ENCODE measurements around the gene SFTPA1.
A peak's percentile ranks its signal among the peaks of the same experiment; 100 is the strongest.
"Not testable (repeated sequence)": the region's sequence is repeated elsewhere in the genome, so short reads cannot be mapped to it uniquely, and the experiment has no call there.

Gene SFTPA1

DNA sequence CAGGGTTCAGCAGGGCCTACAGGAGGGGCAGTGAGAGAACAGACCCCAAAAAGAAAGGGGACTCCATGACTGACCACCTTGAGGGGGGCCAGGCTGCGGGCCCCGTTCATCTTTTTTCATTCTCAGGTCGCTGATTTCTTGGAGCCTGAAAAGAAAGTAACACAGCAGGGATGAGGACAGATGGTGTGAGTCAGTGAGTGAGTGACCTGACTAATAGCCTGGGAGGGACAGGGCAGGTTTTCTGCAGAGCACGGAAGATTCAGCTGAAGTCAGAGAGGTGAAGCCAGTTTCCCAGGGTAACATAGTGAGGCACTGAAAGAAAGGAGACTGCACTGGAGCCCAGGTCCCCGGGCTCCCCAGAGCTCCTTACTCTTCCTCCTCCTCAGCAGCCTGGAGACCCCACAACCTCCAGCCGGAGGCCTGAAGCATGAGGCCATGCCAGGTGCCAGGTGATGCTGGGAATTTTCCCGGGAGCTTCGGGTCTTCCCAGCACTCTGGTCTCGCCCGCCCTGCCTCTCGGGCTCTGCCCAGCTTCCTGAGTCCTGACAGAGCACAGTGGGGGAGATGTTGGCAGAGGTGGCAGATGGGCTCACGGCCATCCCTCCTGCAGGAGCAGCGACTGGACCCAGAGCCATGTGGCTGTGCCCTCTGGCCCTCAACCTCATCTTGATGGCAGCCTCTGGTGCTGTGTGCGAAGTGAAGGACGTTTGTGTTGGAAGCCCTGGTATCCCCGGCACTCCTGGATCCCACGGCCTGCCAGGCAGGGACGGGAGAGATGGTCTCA lies 646 bp downstream of the SFTPA1 start:
- DNase-seq: not testable (repeated sequence)

GRCh38 chr10:79615577-79615976 lies 4.8 kb downstream of the SFTPA1 start:
- no peak for DNase-seq

- DNase-seq: no peak
These were observed 5.4 kb downstream of the SFTPA1 start for GRCh38 chr10:79616164-79616563.

DNA sequence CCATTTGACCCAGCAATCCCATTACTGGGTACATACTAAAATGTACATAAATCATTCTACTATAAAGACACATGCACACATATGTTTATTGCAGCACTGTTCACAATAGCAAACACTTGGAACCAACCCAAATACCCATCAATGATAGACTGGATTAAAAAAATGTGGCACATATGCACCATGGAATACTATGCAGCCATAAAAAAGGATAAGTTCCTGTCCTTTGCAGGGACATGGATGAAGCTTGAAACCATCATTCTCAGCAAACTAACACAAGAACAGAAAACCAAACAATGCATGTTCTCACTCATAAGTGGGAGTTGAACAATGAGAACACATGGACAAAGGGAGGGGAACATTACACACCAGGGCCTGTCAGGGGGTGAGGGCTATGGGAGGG lies 12.9 kb downstream of the SFTPA1 start:
- not testable (repeated sequence) for DNase-seq

DNA sequence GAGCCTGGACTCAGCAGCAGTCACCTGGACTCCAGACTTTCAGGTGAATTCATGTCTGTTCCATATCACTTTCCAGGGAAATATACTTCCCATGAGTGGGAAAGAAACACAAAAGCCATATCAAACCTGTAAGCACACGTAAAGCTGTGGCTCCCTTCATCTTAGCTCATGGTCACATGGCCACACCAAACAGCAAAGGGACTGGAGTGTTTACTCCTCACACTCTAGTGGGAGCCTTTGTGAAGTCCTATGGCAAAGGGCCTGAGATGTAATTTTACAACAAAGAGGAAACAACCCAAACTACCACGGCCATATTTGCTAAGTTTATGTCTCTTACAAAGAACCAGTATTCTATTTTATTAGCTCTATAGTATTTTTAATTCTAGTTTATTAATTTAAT lies 16.3 kb downstream of the SFTPA1 start:
- no peak for DNase-seq

DNA sequence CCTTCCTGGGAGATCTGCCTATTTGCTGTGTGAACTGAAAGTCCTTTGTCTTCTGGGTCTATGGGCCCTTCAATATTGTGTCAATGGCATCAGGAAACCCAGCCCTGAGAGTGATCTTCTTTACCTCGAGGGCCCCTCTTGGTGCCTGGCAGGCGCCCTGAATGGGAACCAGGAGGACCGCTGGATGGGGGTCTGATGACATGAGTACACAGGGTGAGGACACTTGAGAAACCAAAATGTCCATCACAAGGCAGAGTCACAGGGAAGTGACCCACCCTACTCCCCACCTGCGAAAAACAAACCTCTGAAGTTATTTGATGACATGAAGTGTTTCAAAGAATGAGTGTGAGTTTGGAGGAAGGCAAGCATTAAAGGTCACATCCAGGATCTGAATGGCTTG lies 17.3 kb downstream of the SFTPA1 start:
- DNase-seq: no peak

DNA sequence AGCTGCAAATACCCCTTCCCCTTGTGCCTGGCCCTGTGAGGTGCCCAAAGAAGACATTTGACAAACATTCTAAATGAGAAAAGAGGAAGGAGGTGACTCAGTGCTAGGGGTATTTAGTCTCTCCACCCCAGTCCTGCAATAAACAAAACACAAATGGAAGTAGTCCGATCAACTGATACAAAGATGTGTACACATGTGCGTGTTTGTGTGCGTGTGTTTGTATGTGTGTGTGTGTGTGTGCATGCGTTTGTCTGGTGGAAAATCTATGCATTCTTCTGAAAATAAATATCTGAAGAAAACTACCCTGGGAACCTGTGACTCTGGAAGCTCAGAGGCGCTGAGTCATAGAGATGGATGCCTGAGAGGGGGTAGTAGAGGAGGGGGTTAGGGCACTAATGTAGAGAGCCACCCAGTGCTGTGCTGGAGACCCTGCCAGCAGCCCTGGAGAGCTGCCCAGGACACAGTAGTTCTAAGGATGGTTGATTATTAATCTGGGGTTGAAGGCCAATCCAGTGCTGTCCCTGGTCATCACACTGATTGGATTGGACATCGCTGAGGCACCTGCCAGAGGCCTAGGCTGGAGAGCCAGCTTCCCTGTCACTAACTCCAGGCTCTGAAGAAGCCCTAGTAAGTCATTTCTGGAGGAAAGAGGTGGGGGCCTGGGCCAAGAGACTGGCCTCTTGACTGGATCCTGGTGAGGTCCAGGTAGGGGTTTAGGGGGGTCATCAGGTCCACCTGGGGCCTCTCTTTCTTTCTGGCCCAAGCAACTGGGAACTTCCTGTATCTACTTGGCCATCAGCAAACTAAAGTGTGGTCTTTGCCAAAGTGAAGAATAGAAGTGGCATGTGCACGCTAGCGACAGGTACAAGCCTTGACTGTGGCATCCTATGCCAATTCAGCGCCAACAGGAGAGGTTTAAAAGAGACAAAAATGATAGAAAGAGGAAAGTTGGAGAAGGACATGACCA lies 18.5 kb downstream of the SFTPA1 start:
- peak in 1 of 4 experiments; percentile 7 for DNase-seq

DNA sequence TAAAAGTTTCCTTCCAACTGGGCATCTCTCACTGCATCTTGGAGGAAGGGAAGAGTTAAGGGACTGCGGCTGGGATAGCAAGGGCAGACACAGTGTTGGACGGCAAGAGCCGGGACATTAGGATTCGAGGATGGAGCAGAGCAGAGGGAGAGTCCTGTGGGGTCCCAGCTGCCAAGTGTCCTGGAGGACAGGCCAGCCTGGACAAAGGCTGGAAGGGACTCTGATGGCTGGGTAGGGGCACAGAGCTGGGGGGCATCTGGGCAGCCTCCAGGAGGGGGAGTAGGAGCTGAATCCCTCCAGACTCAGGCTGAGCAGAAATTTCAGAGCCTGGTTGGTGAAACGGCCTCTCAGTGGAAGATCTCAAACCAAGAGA lies 19.2 kb downstream of the SFTPA1 start:
- DNase-seq: no peak

DNA sequence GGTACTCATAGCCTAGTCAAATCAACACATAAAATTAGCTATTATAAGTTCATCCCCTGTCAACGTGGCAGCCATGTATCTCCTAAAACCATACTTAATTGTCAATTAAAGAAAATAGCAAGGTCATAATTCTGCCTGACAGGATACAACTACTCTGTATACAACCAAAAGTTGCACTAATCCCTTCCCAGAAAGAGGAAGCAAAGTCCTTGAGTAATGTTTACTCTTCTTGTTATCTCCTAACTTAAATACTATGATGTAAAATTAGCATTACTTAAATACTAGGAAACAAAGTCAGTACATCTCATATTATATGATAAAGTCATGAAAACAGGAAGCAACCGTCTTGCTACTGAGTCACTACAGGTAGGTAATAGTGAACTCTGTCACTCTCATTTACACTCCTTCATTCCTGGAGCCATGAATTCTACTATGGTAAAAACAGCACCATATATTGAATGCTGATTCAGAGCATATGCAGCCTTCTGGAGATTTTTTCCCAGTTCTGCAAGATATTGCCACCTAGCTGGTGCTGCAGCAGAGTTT lies 26.0 kb downstream of the SFTPA1 start:
- peak in 1 of 4 experiments; percentile 7 for DNase-seq

DNA sequence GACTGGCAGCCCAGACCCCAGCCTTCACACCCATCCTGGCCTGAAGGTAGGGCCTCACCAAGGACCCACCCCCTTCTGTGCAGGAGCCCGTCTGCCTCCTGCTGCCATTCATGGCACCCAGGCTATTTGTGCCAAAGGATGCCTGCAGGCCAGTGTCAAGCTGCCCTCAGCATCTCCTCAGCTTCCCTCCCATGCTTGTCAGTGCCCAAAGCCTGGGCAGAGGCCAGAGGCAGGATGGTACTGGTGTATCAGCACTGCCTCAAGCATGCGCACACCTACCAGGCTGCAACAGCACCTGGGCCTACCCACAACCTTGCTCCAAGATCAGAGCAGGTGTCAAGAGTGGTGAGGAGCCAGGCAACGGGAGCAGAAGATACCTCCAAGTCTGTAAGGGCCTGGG lies 27.6 kb downstream of the SFTPA1 start:
- DNase-seq: no peak

DNA sequence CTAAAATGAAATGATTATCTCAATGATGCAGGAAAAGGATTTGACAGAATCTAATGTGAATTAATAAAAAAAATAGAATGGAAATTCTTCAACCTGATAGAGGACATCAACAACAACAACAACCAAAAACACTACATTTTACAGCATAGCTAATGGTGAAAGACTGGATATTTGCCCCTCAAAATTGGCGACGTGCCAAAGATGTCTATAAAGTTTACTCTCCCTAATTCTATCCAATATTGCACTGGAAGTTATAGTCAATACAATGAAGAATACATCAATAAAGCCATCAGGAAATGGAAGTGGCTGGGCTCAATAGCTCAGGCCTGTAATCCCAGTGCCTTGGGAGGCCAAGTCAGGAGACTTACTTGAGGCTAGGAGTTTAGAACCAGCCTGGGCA lies 42.0 kb downstream of the SFTPA1 start:
- not testable (repeated sequence) for DNase-seq

- DNase-seq: not testable (repeated sequence)
These were observed 52.5 kb downstream of the SFTPA1 start for GRCh38 chr10:79663287-79663686.

GRCh38 chr10:79664686-79665085 lies 53.9 kb downstream of the SFTPA1 start:
- DNase-seq: not testable (repeated sequence)
